Smooth muscle cell (in vitro differentiated cells): Measurements from ENCODE around the gene RAPGEF5. TPM values are rescaled to one million over a fixed set of nuclear protein-coding genes. Genes with fewer than 3 reads are reported as not detected.

Source experiments
- DNase-seq: peaks from one replicate; lab custom pipeline; 2025; ENCODE audit not compliant: unreplicated experiment; lab: John Stamatoyannopoulos, UW
- H2AFZ ChIP-seq: fragments of 200-600 bp; sonication (generic); 2 replicates; pipeline ENCODE4 v1.6.0; 2016; ENCODE audit warnings: antibody characterized with exemption, low read depth, mild to moderate bottlenecking
- H3F3A ChIP-seq: fragments of 200-600 bp; sonication (generic); 2 replicates; pipeline ENCODE4 v1.6.0; 2017; ENCODE audit warnings: antibody characterized with exemption, low read depth
- H3K27ac ChIP-seq: fragments of 200-600 bp; sonication (generic); 2 replicates; pipeline ENCODE4 v1.5.1; 2016; ENCODE audit warnings: low read depth, mild to moderate bottlenecking
- H3K27me3 ChIP-seq: fragments of 200-600 bp; sonication (generic); 2 replicates; pipeline ENCODE4 v1.6.1; 2016; ENCODE audit warnings: low read depth, mild to moderate bottlenecking
- H3K36me3 ChIP-seq: fragments of 200-600 bp; sonication (generic); 2 replicates; pipeline ENCODE4 v1.5.1; 2016; ENCODE audit warnings: low read depth
- H3K4me1 ChIP-seq: fragments of 200-600 bp; sonication (generic); 2 replicates; pipeline ENCODE4 v1.5.1; 2016; ENCODE audit warnings: low read depth
- H3K4me2 ChIP-seq: fragments of 200-600 bp; sonication (generic); 2 replicates; pipeline ENCODE4 v1.6.0; 2016; ENCODE audit warnings: mild to moderate bottlenecking
- H3K4me3 ChIP-seq: fragments of 200-600 bp; sonication (generic); 2 replicates; pipeline ENCODE4 v1.5.1; 2016; ENCODE audit warnings: mild to moderate bottlenecking
- H3K79me2 ChIP-seq: fragments of 200-600 bp; sonication (generic); 2 replicates; pipeline ENCODE4 v1.6.0; 2016; ENCODE audit warnings: low read depth, mild to moderate bottlenecking
- H3K9ac ChIP-seq: fragments of 200-600 bp; sonication (generic); 2 replicates; pipeline ENCODE4 v1.6.0; 2016; ENCODE audit warnings: low read depth
- H3K9me3 ChIP-seq: fragments of 200-600 bp; sonication (generic); replicated peaks from 2 replicates; pipeline ENCODE4 v1.5.1; 2016; ENCODE audit warnings: low read depth
- H4K20me1 ChIP-seq: fragments of 200-600 bp; sonication (generic); 2 replicates; pipeline ENCODE4 v1.6.0; 2016; ENCODE audit warnings: low read depth
- CTCF ChIP-seq: fragments of 200-600 bp; sonication (generic); IDR thresholded peaks from 2 replicates; pipeline ENCODE4 v1.5.1; 2017; ENCODE audit warnings: borderline replicate concordance, mild to moderate bottlenecking, antibody characterized with exemption; ENCODE audit not compliant: insufficient read depth, poor library complexity, severe bottlenecking
- WGBS: methylation state at CpG from one replicate; pipeline ENCODE4 v1.1.7; 2016; ENCODE audit warnings: low lambda C conversion rate; 5-methylcytosine and 5-hydroxymethylcytosine counted together
- polyA plus RNA-seq: library from polyadenylated mRNA; unstranded; fragments of >200 nt; fragmentation: Nextera tagmentation; extraction: Ambion mirVana; gene quantifications from 2 replicates; pipeline ENCODE4 v1.2.1, GENCODE V29; 2016
- total RNA-seq: library from RNA; depleted of rRNA; stranded (reverse); fragments of >200 nt; gene quantifications from 2 replicates; pipeline ENCODE4 v1.2.3, GENCODE V29; 2014

The RAPGEF5 gene
- total and polyA plus RNA-seq, 2 experiments from 2014 or later = 11.4 TPM; not detected in 1

GRCh38 chr7:22402250-22402649 is 45.3 kb upstream of the RAPGEF5 start:
- whole genome bisulfite sequencing = 95% methylated on average over 2 of the region's 2 CpGs
- H2AFZ ChIP-seq = no peak overlapping the region

DNA sequence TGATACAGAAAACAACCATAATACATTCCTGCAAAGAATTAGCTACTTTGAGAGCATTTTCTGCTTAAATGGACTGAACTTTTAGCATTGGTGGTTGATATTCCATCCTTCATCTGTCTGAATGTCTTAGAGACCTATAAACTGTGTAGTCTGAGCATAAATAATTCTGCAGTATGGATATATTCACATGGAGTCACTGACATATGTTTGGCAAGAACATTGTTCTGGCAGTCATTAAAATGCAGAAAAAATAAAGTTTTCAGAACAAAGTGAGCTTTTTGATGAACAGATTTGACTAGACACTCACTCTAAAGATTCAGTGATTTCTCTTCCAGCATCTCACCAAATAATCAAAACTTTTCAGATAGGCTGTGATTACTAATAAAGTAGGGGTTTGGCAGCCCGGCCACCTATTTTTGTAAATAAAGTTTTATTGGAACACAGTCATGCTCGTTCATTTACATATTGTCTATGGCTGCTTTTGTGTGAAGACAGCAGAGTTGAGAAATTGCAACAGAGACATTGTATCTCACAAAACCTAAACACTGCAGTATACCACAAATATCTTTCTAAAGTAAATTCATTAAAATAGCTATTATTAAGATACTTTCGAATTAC is 44.1 kb upstream of the RAPGEF5 start:
- no peak overlapping the region for H2AFZ ChIP-seq
- no peak overlapping the region for H3K27ac ChIP-seq
- no peak for DNase-seq
- H3K79me2 ChIP-seq = no peaks in the 10 kb centered on the region
- H3K9ac ChIP-seq = no peak overlapping the region
- TF ChIP-seq CTCF = no peak
- H3K4me1 ChIP-seq = no peaks in the 10 kb centered on the region
- no peak overlapping the region for H3K4me2 ChIP-seq
- H3K9me3 ChIP-seq = no peaks in the 10 kb centered on the region
- no peaks in the 10 kb centered on the region for H3F3A ChIP-seq
- WGBS = 85% methylated on average over 3 of the region's 3 CpGs
- H3K4me3 ChIP-seq = no peak overlapping the region
- H4K20me1 ChIP-seq = no peaks in the 10 kb centered on the region
- no peaks in the 10 kb centered on the region for H3K36me3 ChIP-seq
- no peaks in the 10 kb centered on the region for H3K27me3 ChIP-seq

More at GRCh38 chr7:22402250-22402649, 45.3 kb upstream of the RAPGEF5 start:
- DNase-seq = no peak
- Histone ChIP-seq H3K36me3 (no peaks in the 10 kb centered on the region), H3K4me2 (no peak overlapping the region), H3F3A (no peaks in the 10 kb centered on the region), H3K27ac (no peak overlapping the region), H3K4me1 (no peaks in the 10 kb centered on the region), H3K27me3 (no peaks in the 10 kb centered on the region), H4K20me1 (no peaks in the 10 kb centered on the region), H3K9me3 (no peaks in the 10 kb centered on the region), H3K4me3 (no peak overlapping the region), H3K79me2 (no peaks in the 10 kb centered on the region), H3K9ac (no peak overlapping the region)
- TF ChIP-seq CTCF = no peak

GRCh38 chr7:22400150-22400814 is 43.3 kb upstream of the RAPGEF5 start:
- no peaks in the 10 kb centered on the region for H3K9me3 ChIP-seq
- WGBS = 88% methylated on average over 10 of the region's 10 CpGs
- H3K4me3 ChIP-seq = no peak overlapping the region
- H3K4me2 ChIP-seq = no peak overlapping the region
- no peaks in the 10 kb centered on the region for H3K4me1 ChIP-seq
- H3K27ac ChIP-seq = no peak overlapping the region
- no peak overlapping the region for H2AFZ ChIP-seq
- no peaks in the 10 kb centered on the region for H3K79me2 ChIP-seq
- no peak for TF ChIP-seq CTCF
- no peaks in the 10 kb centered on the region for H3K27me3 ChIP-seq
- no peak for DNase-seq
- H4K20me1 ChIP-seq = no peaks in the 10 kb centered on the region
- H3K36me3 ChIP-seq = no peaks in the 10 kb centered on the region
- no peaks in the 10 kb centered on the region for H3F3A ChIP-seq
- H3K9ac ChIP-seq = no peak overlapping the region

- no peak overlapping the region for H3K4me3 ChIP-seq
- H2AFZ ChIP-seq = no peak overlapping the region
- H3K4me2 ChIP-seq = no peak overlapping the region
- no peak overlapping the region for H3K27ac ChIP-seq
- no peaks in the 10 kb centered on the region for H3K27me3 ChIP-seq
- no peaks in the 10 kb centered on the region for H3K36me3 ChIP-seq
- H3K9me3 ChIP-seq = no peaks in the 10 kb centered on the region
- no peaks in the 10 kb centered on the region for H3K79me2 ChIP-seq
- no peak for DNase-seq
- 89% methylated on average over 2 of the region's 2 CpGs for WGBS
- no peak overlapping the region for H3K9ac ChIP-seq
- TF ChIP-seq CTCF = no peak
- no peaks in the 10 kb centered on the region for H3F3A ChIP-seq
- H4K20me1 ChIP-seq = no peaks in the 10 kb centered on the region
- H3K4me1 ChIP-seq = no peaks in the 10 kb centered on the region
Observed at GRCh38 chr7:22399546-22399945, 42.6 kb upstream of the RAPGEF5 start.
